GM12891 (cell line): ENCODE results near the gene SEH1L.

Experiments
- POLR2A ChIP-seq: IDR thresholded peaks from 2 replicates; pipeline ENCODE4 v1.6.1; 2011; ENCODE audit warnings: low read depth, low read length, control low read depth
- POLR2AphosphoS5 ChIP-seq: IDR thresholded peaks from 2 replicates; pipeline ENCODE4 v1.6.1; 2011; ENCODE audit warnings: low read depth, low read length, control low read depth
- TAF1 ChIP-seq: IDR thresholded peaks from 2 replicates; pipeline ENCODE4 v1.6.1; 2011; ENCODE audit warnings: low read depth, low read length, control low read depth

- TF ChIP-seq POLR2AphosphoS5: no peak
- TF ChIP-seq POLR2A: no peak
- no peak for TF ChIP-seq TAF1
Observed at GRCh38 chr18:12922266-12922665, 25.5 kb upstream of the SEH1L start.
